H1 (cell line): ENCODE results near the gene TFB1M. TPM values are rescaled to one million over a fixed set of nuclear protein-coding genes. Genes with fewer than 3 reads are reported as not detected.

Experiments
- CTCF ChIA-PET: fragments of 300-600 bp; sonication (Branson Sonifier 250); formaldehyde crosslinking; loops from one replicate; lab custom pipeline; 2021; ENCODE audit not compliant: partially characterized antibody; lab: Charles Lee
- POLR2A ChIA-PET: fragments of 300-600 bp; sonication (Branson Sonifier 250); formaldehyde crosslinking; loops from one replicate; lab custom pipeline; 2021; ENCODE audit warnings: inconsistent platforms; ENCODE audit not compliant: partially characterized antibody; lab: Charles Lee
- DNase-seq, 2 experiments: peaks; one replicate each; pipeline versions ENCODE4 v3.0.0 to v3.0.0-alpha.2; 2010 to 2022; ENCODE audit warnings: low spot score in 2 of 2, low read depth in 1 of 2, mixed read lengths in 1 of 2
- FAIRE-seq: peaks from 2 replicates; lab custom pipeline; 2011; peaks lifted over from hg19 to GRCh38; lab: Jason Lieb, UNC
- H2AFZ ChIP-seq: 2 replicates; pipeline ENCODE4 v1.8.1; 2012; ENCODE audit warnings: low read length, inconsistent platforms
- H2AK5ac ChIP-seq: 2 replicates; pipeline ENCODE4 v1.6.1; 2013; ENCODE audit warnings: low read depth, low read length
- H2BK120ac ChIP-seq: replicated peaks from 2 replicates; pipeline ENCODE3; 2013; ENCODE audit warnings: low read depth, low read length, inconsistent platforms
- H2BK12ac ChIP-seq: 2 replicates; pipeline ENCODE4 v1.6.1; 2013; ENCODE audit warnings: low read depth, low read length
- H2BK15ac ChIP-seq: 2 replicates; pipeline ENCODE4 v1.6.1; 2013; ENCODE audit warnings: low read length
- H2BK20ac ChIP-seq: 2 replicates; pipeline ENCODE4 v1.6.1; 2013; ENCODE audit warnings: low read length
- H2BK5ac ChIP-seq: 2 replicates; pipeline ENCODE4 v1.6.1; 2013; ENCODE audit warnings: low read depth, low read length
- H3K14ac ChIP-seq: 2 replicates; pipeline ENCODE4 v1.6.1; 2013; ENCODE audit warnings: inconsistent platforms; ENCODE audit not compliant: insufficient read length
- H3K18ac ChIP-seq: 2 replicates; pipeline ENCODE4 v1.6.1; 2013; ENCODE audit warnings: low read length; ENCODE audit errors: extremely low read depth
- H3K23ac ChIP-seq: 2 replicates; pipeline ENCODE4 v1.6.1; 2013; ENCODE audit warnings: inconsistent platforms; ENCODE audit not compliant: insufficient read length
- H3K23me2 ChIP-seq: 2 replicates; pipeline ENCODE4 v1.6.1; 2013; ENCODE audit warnings: low read depth, low read length
- H3K27ac ChIP-seq: 2 replicates; pipeline ENCODE4 v1.6.1; 2011; ENCODE audit warnings: low read depth, low read length, inconsistent platforms
- H3K27me3 ChIP-seq, 4 experiments: replicated peaks in 1 of 4; 1 replicate in 1 of 4; 2 replicates in 3 of 4; pipeline versions ENCODE4 v1.6.1 to v1.8.1; 2011 to 2013; ENCODE audit warnings: low read length in 3 of 4, mild to moderate bottlenecking in 3 of 4, inconsistent platforms in 2 of 4, mixed read lengths in 2 of 4, moderate library complexity in 1 of 4; ENCODE audit not compliant: control insufficient read depth in 3 of 4, insufficient read depth in 3 of 4; ENCODE audit errors: extremely low read depth in 1 of 4
- H3K36me3 ChIP-seq, 4 experiments: 2 replicates each; pipeline versions ENCODE4 v1.6.1 to v1.8.1; 2011 to 2013; ENCODE audit warnings: mild to moderate bottlenecking in 4 of 4, low read length in 3 of 4, moderate library complexity in 2 of 4, control low read depth in 1 of 4, inconsistent platforms in 1 of 4; ENCODE audit not compliant: insufficient read depth in 4 of 4, control insufficient read depth in 2 of 4
- H3K4ac ChIP-seq: replicated peaks from 2 replicates; pipeline ENCODE3; 2013; ENCODE audit warnings: low read length, low read depth, mixed read lengths, inconsistent platforms; ENCODE audit not compliant: insufficient read length
- H3K4me1 ChIP-seq, 4 experiments: replicated peaks in 1 of 4; 1 replicate in 1 of 4; 2 replicates in 3 of 4; pipeline versions ENCODE4 v1.6.1 to v1.8.1; 2011 to 2013; ENCODE audit warnings: low read length in 3 of 4, inconsistent platforms in 2 of 4, mixed read lengths in 1 of 4; ENCODE audit not compliant: insufficient read depth in 4 of 4, control insufficient read depth in 3 of 4
- H3K4me2 ChIP-seq, 2 experiments: 2 replicates each; pipeline versions ENCODE4 v1.6.1 to v1.8.1; 2011 to 2013; ENCODE audit warnings: low read depth in 2 of 2, low read length in 2 of 2, control low read depth in 1 of 2, inconsistent platforms in 1 of 2, mild to moderate bottlenecking in 1 of 2; ENCODE audit not compliant: insufficient read depth in 1 of 2
- H3K4me3 ChIP-seq, 4 experiments: fragments of 200-600, 300-600 bp in 1 of 4; sonication (generic), shearing (Covaris generic), sonication (Bioruptor Twin) in 1 of 4; 2 replicates each; pipeline versions ENCODE4 v1.5.1 to v1.8.1; 2011 to 2016; ENCODE audit warnings: low read length in 4 of 4, low read depth in 3 of 4, control low read depth in 2 of 4, inconsistent platforms in 2 of 4, mild to moderate bottlenecking in 2 of 4, mixed read lengths in 1 of 4, moderate library complexity in 1 of 4; ENCODE audit not compliant: insufficient read depth in 2 of 4; ENCODE audit errors: extremely low read depth in 1 of 4
- H3K56ac ChIP-seq: replicated peaks from 2 replicates; pipeline ENCODE3; 2013; ENCODE audit warnings: low read depth, mild to moderate bottlenecking, mixed read lengths, low read length, inconsistent platforms; ENCODE audit not compliant: insufficient read length
- H3K79me1 ChIP-seq: 2 replicates; pipeline ENCODE4 v1.6.1; 2013; ENCODE audit warnings: low read depth, low read length, control low read depth
- H3K79me2 ChIP-seq, 2 experiments: 2 replicates each; pipeline versions ENCODE4 v1.6.1 to v1.8.1; 2012 to 2013; ENCODE audit warnings: low read length in 2 of 2, mild to moderate bottlenecking in 2 of 2, inconsistent platforms in 1 of 2; ENCODE audit not compliant: insufficient read depth in 2 of 2, control insufficient read depth in 1 of 2
- H3K9ac ChIP-seq, 4 experiments: replicated peaks in 1 of 4; 1 replicate in 1 of 4; 2 replicates in 3 of 4; pipeline versions ENCODE4 v1.6.1 to v1.8.1; 2011 to 2013; ENCODE audit warnings: low read depth in 3 of 4, low read length in 3 of 4, control low read depth in 2 of 4, mild to moderate bottlenecking in 2 of 4, moderate library complexity in 2 of 4, inconsistent platforms in 1 of 4; ENCODE audit errors: extremely low read depth in 1 of 4
- H3K9me3 ChIP-seq, 2 experiments: 2 replicates each; pipeline versions ENCODE4 v1.6.1 to v1.8.1; 2012 to 2013; ENCODE audit warnings: mild to moderate bottlenecking in 2 of 2, moderate library complexity in 2 of 2, control low read depth in 1 of 2, inconsistent platforms in 1 of 2, low read depth in 1 of 2, low read length in 1 of 2, mixed read lengths in 1 of 2; ENCODE audit not compliant: insufficient read depth in 2 of 2
- H4K20me1 ChIP-seq, 2 experiments: replicated peaks in 1 of 2; 2 replicates each; pipeline versions ENCODE3 to v1.8.1; 2011 to 2013; ENCODE audit warnings: inconsistent platforms in 2 of 2, low read length in 2 of 2, mild to moderate bottlenecking in 1 of 2; ENCODE audit not compliant: insufficient read depth in 2 of 2, control insufficient read depth in 1 of 2
- H4K5ac ChIP-seq: 2 replicates; pipeline ENCODE4 v1.6.1; 2013; ENCODE audit warnings: low read length, low read depth, mixed read lengths, inconsistent platforms; ENCODE audit not compliant: insufficient read length
- H4K8ac ChIP-seq: 2 replicates; pipeline ENCODE4 v1.8.0; 2013; ENCODE audit warnings: mild to moderate bottlenecking, moderate library complexity, low read length, inconsistent platforms; ENCODE audit not compliant: insufficient read depth; ENCODE audit errors: extremely low read depth
- H4K91ac ChIP-seq: replicated peaks from 2 replicates; pipeline ENCODE3; 2013; ENCODE audit warnings: low read length, mixed read lengths, inconsistent platforms; ENCODE audit not compliant: insufficient read length
- ASH2L ChIP-seq: fragments of 200-600, 300-600 bp; sonication (generic); IDR thresholded peaks from one replicate; pipeline ENCODE4 v1.7.1; 2017; ENCODE audit warnings: low read length
- BACH1 ChIP-seq: IDR thresholded peaks from 2 replicates; pipeline ENCODE4 v1.6.1; 2012; ENCODE audit warnings: low read length, improper control_type of control experiment
- CTBP2 ChIP-seq: IDR thresholded peaks from 2 replicates; pipeline ENCODE4 v1.7.0; 2011; ENCODE audit warnings: borderline replicate concordance, mild to moderate bottlenecking, moderate library complexity, mixed read lengths, low read length; ENCODE audit not compliant: insufficient read depth, insufficient read length
- EP300 ChIP-seq, 2 experiments: IDR thresholded peaks; 1 replicate in 1 of 2; 2 replicates in 1 of 2; pipeline ENCODE4 v1.6.1; 2011 to 2012; ENCODE audit warnings: low read depth in 2 of 2, low read length in 2 of 2, mild to moderate bottlenecking in 2 of 2, borderline replicate concordance in 1 of 2, inconsistent platforms in 1 of 2, moderate library complexity in 1 of 2
- FOSL1 ChIP-seq: IDR thresholded peaks from 2 replicates; pipeline ENCODE4 v1.6.1; 2011; ENCODE audit warnings: mild to moderate bottlenecking, low read depth, low read length, moderate library complexity; ENCODE audit not compliant: insufficient read depth
- GTF2F1 ChIP-seq: IDR thresholded peaks from 2 replicates; pipeline ENCODE4 v1.6.1; 2012; ENCODE audit warnings: low read depth, low read length, improper control_type of control experiment, borderline replicate concordance
- HDAC6 ChIP-seq: IDR thresholded peaks from one replicate; pipeline ENCODE4 v1.7.1; 2012; ENCODE audit warnings: low read depth, mild to moderate bottlenecking, inconsistent platforms, low read length, moderate library complexity
- JUN ChIP-seq: IDR thresholded peaks from 2 replicates; pipeline ENCODE4 v1.6.1; 2011; ENCODE audit warnings: low read depth, mild to moderate bottlenecking, improper control_type of control experiment, low read length
- KDM4A ChIP-seq: IDR thresholded peaks from one replicate; pipeline ENCODE4 v1.7.1; 2012; ENCODE audit warnings: low read depth, mild to moderate bottlenecking, moderate library complexity, low read length, inconsistent platforms; ENCODE audit not compliant: severe bottlenecking
- KDM5A ChIP-seq: fragments of 200-600 bp; IDR thresholded peaks from 2 replicates; pipeline ENCODE4 v1.7.1; 2012; ENCODE audit warnings: mild to moderate bottlenecking, low read length, inconsistent platforms, mixed read lengths
- NRF1 ChIP-seq: IDR thresholded peaks from 2 replicates; pipeline ENCODE4 v1.6.1; 2011; ENCODE audit warnings: mild to moderate bottlenecking, low read depth, low read length, improper control_type of control experiment
- SIX5 ChIP-seq: IDR thresholded peaks from 2 replicates; pipeline ENCODE4 v1.6.1; 2011; ENCODE audit warnings: mild to moderate bottlenecking, low read depth, low read length
- SP4 ChIP-seq: IDR thresholded peaks from 2 replicates; pipeline ENCODE4 v1.6.1; 2012; ENCODE audit warnings: low read length, inconsistent platforms
- SRF ChIP-seq: IDR thresholded peaks from 2 replicates; pipeline ENCODE4 v1.6.1; 2011; ENCODE audit warnings: mild to moderate bottlenecking, low read depth, low read length, moderate library complexity
- ZNF274 ChIP-seq: IDR thresholded peaks from 2 replicates; pipeline ENCODE4 v1.7.0; 2012; ENCODE audit warnings: low read length, borderline replicate concordance; ENCODE audit errors: extremely low read depth
- WGBS, 2 experiments: shearing (Covaris generic) in 1 of 2; methylation state at CpG; one replicate each; pipeline versions ENCODE4 v1.1.6 to v1.1.7; 2013 to 2015; ENCODE audit warnings: low lambda C conversion rate in 2 of 2, mixed read lengths in 2 of 2, inconsistent platforms in 1 of 2, low coverage in 1 of 2, missing lambda C conversion rate in 1 of 2; ENCODE audit not compliant: insufficient replicate concordance in 2 of 2, insufficient coverage in 1 of 2, insufficient read length in 1 of 2; ENCODE audit errors: extremely low coverage in 1 of 2, missing lambda C conversion rate in 1 of 2; 5-methylcytosine and 5-hydroxymethylcytosine counted together
- polyA plus RNA-seq, 7 experiments: library from polyadenylated mRNA; depleted of rRNA in 3 of 7; stranded (reverse) in 5 of 7; unstranded in 2 of 7; fragments of >200 nt in 5 of 7; fragments of 200-250 nt in 2 of 7; gene quantifications; 1 replicate in 5 of 7; 2 replicates in 1 of 7; 4 replicates in 1 of 7; pipeline versions ENCODE4 v1.2.1 to v1.2.3, GENCODE V29; 2011 to 2013; ENCODE audit warnings: missing spikeins in 2 of 7, mixed read lengths in 2 of 7
- total RNA-seq: library from RNA; stranded (reverse); fragmentation: NEBNext Ultra II Directional; extraction: Animal tissue kit (Norgen Biotek cat#: 25700); gene quantifications from 2 replicates; pipeline ENCODE4 v1.2.1, GENCODE V29; 2021

The TFB1M gene
- total and polyA plus RNA-seq, 2 of the 8 experiments (the other 6 are each of a cell fraction or from before 2014, with no cell fraction given): 28.2 to 49.4 TPM

GRCh38 chr6:155319902-155320301, 5.6 kb upstream of the TFB1M start:
- no peak for FAIRE-seq
- 89% methylated on average over 4 of the region's 4 CpGs; no CpG with 5 or more reads in 1 of the 2 experiments for WGBS, 2 experiments
- TF ChIP-seq SP4 (no peak), GTF2F1 (no peak), BACH1 (no peak), CTBP2 (no peak), KDM5A (no peak), KDM4A (no peak), HDAC6 (no peak), ZNF274 (no peak), JUN (no peak), SRF (no peak), ASH2L (no peak), EP300 (IDR thresholded peaks at IDR 0.05; ENCODE audit: borderline replicate concordance in 1 of 2, low read depth in 2 of 2, low read length in 2 of 2) (no peak), SIX5 (no peak), NRF1 (no peak), FOSL1 (no peak)

More at GRCh38 chr6:155319902-155320301, 5.6 kb upstream of the TFB1M start:
- Histone ChIP-seq H2BK120ac (no peak overlapping the region), H2BK12ac (no peak overlapping the region), H3K9me3 (no peaks in the 10 kb centered on the region), H3K18ac (no peak overlapping the region), H3K79me1 (no peaks in the 10 kb centered on the region), H2BK20ac (no peak overlapping the region), H2BK15ac (no peak overlapping the region), H4K8ac (no peak overlapping the region), H3K56ac (no peak overlapping the region), H3K4me1 (no peaks in the 10 kb centered on the region), H2AK5ac (no peak overlapping the region), H4K20me1 (no peaks in the 10 kb centered on the region), H3K36me3 (no peaks in the 10 kb centered on the region), H3K23ac (no peak overlapping the region), H2AFZ (no peak overlapping the region), H3K9ac (no peak overlapping the region), H3K23me2 (peaks cover 1% of the 10 kb centered on the region; the same call in 1 of the 2 replicates), H3K4ac (no peak overlapping the region), H3K79me2 (no peaks in the 10 kb centered on the region), H3K27me3 (no peaks in the 10 kb centered on the region), H3K27ac (no peak overlapping the region), H2BK5ac (no peak overlapping the region), H4K5ac (no peak overlapping the region), H4K91ac (no peak overlapping the region), H3K14ac (no peak overlapping the region), H3K4me2 (no peak overlapping the region), H3K4me3 (no peak overlapping the region)
- CTCF ChIA-PET: interaction anchor here (1.1 kb wide), 1 partner anchor 20 kb away, joined by 3 read pairs; no protein-coding TSS in a partner anchor
- DNase-seq: no peak
- POLR2A ChIA-PET: no interaction called here
